ENCODE data around the gene MAGEA2B.
"Not testable (repeated sequence)": the region's sequence is repeated elsewhere in the genome, so short reads cannot be mapped to it uniquely, and the experiment has no call there.

Gene MAGEA2B, protein sequence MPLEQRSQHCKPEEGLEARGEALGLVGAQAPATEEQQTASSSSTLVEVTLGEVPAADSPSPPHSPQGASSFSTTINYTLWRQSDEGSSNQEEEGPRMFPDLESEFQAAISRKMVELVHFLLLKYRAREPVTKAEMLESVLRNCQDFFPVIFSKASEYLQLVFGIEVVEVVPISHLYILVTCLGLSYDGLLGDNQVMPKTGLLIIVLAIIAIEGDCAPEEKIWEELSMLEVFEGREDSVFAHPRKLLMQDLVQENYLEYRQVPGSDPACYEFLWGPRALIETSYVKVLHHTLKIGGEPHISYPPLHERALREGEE

DNA sequence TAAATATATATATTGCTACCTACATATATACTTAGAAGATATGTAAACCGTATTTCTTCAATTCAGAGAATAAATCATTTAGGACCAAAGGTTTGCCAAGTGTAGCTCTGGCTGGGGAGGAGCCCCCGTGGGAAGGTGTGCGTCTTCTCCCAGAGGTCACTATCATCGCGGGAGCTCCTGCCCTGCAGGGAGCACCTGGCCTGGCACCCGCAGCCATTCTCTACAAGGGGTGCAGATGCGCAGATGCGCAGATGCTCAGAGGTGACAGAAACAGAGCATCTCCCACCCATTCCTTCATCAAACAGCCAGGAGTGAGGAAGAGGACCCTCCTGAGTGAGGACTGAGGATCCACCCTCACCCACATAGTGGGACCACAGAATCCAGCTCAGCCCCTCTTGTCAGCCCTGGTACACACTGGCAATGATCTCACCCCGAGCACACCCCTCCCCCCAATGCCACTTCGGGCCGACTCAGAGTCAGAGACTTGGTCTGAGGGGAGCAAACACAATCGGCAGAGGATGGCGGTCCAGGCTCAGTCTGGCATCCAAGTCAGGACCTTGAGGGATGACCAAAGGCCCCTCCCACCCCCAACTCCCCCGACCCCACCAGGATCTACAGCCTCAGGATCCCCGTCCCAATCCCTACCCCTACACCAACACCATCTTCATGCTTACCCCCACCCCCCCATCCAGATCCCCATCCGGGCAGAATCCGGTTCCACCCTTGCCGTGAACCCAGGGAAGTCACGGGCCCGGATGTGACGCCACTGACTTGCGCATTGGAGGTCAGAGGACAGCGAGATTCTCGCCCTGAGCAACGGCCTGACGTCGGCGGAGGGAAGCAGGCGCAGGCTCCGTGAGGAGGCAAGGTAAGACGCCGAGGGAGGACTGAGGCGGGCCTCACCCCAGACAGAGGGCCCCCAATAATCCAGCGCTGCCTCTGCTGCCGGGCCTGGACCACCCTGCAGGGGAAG is at the start of gene MAGEA2B:
MAGEA2B (plus strand) TSS at position 814 of the 973 bp plus-strand sequence. CDS start 2,479 bp downstream, outside the sequence.
- DNase-seq (ENCODE audit: extremely low read depth in 1 of 2, low read depth in 1 of 2) = not testable (repeated sequence)

DNA sequence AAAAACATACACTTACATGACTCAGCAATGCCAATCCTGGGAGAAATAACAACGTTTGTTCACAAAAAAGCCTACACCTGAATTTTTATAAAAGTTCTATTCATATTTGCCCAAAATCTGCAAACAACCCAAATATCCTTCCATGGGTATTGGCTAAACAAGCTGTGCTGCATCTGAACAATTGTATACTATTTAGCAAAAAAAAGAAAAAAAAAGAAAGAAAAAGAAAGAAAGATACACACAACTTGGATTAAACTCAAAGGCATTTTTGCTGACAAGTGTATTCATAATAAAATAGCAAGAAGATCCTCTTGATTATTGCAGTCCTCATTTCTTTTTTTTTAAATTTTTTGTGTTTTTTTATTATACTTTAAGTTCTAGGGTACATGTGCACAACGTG is 40.3 kb upstream of the MAGEA2B start:
- DNase-seq (ENCODE audit: extremely low read depth in 1 of 2, low read depth in 1 of 2) = no peak

DNA sequence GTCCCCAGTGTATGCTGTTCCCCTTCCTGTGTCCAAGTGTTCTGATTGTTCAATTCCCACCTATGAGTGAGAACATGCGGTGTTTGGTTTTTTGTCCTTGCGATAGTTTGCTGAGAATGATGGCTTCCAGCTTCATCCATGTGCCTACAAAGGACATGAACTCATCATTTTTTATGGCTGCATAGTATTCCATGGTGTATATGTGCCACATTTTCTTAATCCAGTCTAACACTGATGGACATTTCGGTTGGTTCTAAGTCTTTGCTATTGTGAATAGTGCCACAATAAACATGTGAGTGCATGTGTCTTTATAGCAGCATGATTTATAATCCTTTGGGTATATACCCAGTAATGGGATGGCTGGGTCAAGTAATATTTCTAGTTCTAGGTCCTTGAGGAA is 39.8 kb upstream of the MAGEA2B start:
- not testable (repeated sequence) for DNase-seq (ENCODE audit: extremely low read depth in 1 of 2, low read depth in 1 of 2)

DNA sequence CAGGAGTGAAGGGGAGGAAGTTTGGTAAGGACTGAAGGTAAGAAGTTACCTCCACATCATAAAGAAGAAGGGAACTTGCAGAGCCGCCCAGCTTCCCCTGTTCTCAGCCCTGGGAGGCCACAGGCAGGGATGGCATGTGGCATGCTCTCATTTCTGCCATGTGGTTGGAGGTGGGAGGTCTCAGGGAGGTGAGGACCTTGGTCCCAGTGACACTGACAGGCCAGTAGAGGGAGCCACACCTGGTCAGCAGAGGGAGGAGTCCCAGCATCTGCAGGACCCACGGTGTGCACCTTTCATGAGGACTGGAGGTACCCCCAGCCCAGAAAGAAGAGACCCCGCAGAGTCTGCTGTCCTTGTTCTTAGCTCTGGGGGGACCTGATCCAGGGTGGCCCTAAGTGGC is 33.4 kb upstream of the MAGEA2B start:
- not testable (repeated sequence) for DNase-seq (ENCODE audit: extremely low read depth in 1 of 2, low read depth in 1 of 2)

DNA sequence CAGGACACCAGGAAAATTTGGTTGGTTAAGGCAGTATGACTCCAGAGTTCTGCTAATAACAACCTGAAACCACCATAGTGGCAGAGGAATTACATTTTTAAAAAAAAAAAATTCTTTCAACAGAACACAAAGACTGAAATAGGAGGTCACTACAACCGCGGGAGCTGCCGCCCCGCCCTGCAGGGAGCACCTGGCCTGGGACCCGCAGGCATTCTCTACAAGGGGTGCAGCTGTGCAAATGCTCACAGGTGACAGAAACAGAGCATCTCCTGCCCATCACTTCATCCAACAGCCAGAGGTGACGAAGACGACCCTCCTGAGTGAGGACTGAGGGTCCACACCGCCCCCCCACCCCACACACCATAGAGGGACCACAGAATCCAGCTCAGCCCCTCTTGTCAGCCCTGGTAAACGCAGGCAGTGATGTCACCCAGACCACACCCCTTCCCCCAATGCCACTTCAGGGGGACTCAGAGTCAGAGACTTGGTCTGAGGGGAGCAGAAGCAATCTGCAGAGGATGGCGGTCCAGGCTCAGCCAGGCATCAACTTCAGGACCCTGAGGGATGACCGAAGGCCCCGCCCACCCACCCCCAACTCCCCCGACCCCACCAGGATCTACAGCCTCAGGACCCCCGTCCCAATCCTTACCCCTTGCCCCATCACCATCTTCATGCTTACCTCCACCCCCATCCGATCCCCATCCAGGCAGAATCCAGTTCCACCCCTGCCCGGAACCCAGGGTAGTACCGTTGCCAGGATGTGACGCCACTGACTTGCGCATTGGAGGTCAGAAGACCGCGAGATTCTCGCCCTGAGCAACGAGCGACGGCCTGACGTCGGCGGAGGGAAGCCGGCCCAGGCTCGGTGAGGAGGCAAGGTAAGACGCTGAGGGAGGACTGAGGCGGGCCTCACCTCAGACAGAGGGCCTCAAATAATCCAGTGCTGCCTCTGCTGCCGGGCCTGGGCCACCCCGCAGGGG is 16.2 kb upstream of the MAGEA2B start, which contains the start of gene MAGEA3:
MAGEA3 (plus strand) TSS at position 843 of the 980 bp plus-strand sequence. CDS start 2,039 bp downstream, outside the sequence.
- DNase-seq (ENCODE audit: extremely low read depth in 1 of 2, low read depth in 1 of 2) = not testable (repeated sequence)

DNA sequence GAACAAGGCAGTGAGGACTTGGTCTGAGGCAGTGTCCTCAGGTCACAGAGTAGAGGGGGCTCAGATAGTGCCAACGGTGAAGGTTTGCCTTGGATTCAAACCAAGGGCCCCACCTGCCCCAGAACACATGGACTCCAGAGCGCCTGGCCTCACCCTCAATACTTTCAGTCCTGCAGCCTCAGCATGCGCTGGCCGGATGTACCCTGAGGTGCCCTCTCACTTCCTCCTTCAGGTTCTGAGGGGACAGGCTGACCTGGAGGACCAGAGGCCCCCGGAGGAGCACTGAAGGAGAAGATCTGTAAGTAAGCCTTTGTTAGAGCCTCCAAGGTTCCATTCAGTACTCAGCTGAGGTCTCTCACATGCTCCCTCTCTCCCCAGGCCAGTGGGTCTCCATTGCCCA is 14.0 kb upstream of the MAGEA2B start:
- DNase-seq (ENCODE audit: extremely low read depth in 1 of 2, low read depth in 1 of 2) = not testable (repeated sequence)

DNA sequence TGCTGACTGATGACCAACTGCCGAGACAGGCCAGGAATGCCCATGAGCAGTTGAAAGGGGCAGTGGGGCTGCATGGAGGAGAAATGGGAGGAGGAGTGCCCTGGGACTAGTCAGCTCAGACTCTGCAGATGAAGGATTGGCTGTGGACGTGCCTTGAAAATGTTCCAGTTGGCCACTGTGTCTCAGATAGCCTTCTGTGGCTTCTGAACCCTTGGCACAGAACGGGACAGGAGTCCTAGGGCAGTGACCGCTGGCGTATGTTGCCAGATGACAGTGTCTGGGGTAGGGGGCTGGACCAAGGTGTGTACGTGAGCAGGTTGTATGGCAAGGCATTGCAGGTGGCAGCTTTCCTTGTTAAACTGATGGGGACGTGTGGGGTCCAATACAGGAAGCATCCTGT is 7.9 kb upstream of the MAGEA2B start:
- not testable (repeated sequence) for DNase-seq (ENCODE audit: extremely low read depth in 1 of 2, low read depth in 1 of 2)

DNA sequence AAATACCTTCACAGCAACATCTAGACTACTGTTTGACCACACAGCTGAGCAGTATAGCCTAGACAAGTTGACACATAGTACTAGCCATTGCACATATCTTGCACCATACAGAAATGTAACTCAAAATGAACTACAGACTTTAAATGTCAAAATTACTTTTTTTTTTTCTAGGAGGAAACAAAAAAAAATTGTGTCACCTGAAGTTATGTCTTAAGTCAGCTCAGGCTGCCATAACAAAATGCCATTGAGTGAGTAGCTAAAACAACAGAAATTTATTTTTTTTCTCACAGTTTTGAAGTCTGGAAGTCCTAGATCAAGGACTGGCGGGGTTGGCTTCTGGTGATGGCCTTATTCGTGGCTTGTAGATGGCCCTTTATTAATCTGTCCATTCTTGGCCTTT is 5.3 kb upstream of the MAGEA2B start, which contains the start of gene CSAG2:
CSAG2 (minus strand) TSS at position 101 of the 400 bp plus-strand sequence. CDS start 161 bp downstream, outside the sequence.
- not testable (repeated sequence) for DNase-seq (ENCODE audit: extremely low read depth in 1 of 2, low read depth in 1 of 2)

DNA sequence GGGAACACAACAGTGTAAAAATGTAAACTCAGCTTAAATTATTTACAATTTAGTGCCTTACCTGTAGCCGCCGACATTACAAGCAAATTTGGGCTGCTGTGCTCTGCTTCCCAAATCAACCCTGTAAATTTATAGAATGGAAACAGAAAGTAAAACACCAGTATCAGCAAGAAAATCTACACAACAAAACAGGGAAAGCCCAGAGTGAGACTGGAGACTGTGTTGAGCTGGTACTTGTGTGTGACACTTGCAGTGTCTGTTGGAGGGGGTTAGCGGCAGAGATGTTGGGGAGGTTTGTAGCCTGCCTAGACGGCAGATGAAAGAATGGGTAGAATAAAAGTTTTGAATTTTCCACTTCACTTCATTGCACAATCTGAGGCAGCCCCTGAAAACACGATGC is 1.2 kb upstream of the MAGEA2B start:
- DNase-seq (ENCODE audit: extremely low read depth in 1 of 2, low read depth in 1 of 2) = not testable (repeated sequence)

DNA sequence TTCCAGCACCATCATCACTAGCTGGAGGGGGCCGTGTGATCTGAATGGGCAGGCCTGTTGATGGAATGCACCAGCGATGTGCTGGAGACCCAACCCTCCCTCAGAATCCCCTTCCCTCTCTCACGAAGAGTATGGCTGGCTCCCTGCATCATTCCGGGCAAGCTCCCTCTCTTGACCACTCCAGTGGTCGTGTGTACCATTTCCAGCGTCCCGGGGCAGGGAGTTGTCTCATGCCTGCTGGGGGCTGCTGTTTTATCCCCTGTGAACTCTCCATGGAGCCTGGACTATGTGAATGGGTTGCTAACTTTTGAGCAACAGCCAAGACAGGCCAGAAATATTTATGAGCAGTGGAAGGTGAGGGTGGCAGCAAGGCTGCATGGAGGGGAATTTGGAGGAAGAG is 11.0 kb downstream of the MAGEA2B start:
- DNase-seq (ENCODE audit: extremely low read depth in 1 of 2, low read depth in 1 of 2) = no peak

DNA sequence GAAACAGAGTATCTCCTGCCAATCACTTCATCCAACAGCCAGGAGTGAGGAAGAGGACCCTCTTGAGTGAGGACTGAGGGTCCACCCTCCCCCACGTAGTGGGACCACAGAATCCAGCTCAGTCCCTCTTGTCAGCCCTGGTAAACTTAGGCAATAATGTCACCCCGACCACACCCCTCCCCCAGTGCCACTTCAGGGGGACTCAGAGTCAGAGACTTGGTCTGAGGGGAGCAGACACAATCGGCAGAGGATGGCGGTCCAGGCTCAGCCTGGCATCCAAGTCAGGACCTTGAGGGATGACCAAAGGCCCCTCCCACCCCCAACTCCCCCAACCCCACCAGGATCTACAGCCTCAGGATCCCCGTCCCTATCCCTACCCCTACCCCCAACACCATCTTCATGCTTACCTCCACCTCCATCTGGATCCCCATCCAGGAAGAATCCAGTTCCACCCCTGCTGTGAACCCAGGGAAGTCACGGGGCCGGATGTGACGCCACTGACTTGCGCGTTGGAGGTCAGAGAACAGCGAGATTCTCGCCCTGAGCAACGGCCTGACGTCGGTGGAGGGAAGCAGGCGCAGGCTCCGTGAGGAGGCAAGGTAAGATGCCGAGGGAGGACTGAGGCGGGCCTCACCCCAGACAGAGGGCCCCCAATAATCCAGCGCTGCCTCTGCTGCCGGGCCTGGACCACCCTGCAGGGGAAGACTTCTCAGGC is 19.0 kb downstream of the MAGEA2B start, which contains the start of the genes CSAG1 and MAGEA12:
CSAG1 (minus strand) TSS at position 461 of the 715 bp plus-strand sequence. CDS start 1,261 bp downstream, outside the sequence.
MAGEA12 (plus strand) TSS at position 497 of the 715 bp plus-strand sequence. CDS start 2,405 bp downstream, outside the sequence.
- no peak for DNase-seq (ENCODE audit: extremely low read depth in 1 of 2, low read depth in 1 of 2)

DNA sequence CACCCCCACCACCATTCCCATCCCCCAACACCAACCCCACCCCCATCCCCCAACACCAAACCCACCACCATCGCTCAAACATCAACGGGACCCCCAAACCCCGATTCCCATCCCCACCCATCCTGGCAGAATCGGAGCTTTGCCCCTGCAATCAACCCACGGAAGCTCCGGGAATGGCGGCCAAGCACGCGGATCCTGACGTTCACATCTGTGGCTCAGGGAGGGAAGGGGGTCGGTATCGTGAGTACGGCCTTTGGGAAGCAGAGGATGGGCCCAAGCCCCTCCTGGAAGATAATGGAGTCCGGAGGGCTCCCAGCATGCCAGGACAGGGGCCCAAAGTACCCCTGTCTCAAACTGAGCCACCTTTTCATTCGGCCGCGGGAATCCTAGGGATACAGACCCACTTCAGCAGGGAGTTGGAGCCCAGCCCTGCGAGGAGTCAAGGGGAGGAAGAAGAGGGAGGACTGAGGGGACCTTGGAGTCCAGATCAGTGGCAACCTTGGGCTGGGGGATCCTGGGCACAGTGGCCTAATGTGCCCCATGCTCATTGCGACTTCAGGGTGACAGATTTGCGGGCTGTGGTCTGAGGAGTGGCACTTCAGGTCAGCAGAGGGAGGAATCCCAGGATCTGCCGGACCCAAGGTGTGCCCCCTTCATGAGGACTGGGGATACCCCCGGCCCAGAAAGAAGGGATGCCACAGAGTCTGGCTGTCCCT is 19.9 kb downstream of the MAGEA2B start:
- not testable (repeated sequence) for DNase-seq (ENCODE audit: extremely low read depth in 1 of 2, low read depth in 1 of 2)

DNA sequence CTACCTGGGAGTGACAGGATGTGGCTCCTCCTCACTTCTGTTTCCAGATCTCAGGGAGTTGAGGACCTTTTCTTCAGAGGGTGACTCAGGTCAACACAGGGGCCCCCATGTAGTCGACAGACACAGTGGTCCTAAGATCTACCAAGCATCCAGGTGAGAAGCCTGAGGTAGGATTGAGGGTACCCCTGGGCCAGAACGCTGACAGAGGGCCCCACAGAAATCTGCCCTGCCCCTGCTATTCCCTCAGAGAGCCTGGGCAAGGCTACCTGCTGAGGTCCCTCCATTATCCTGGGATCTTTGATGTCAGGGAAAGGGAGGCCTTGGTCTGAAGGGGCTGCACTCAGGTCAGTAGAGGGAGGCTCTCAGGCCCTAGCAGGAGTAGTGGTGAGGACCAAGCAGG is 20.7 kb downstream of the MAGEA2B start:
- DNase-seq (ENCODE audit: extremely low read depth in 1 of 2, low read depth in 1 of 2) = no peak

DNA sequence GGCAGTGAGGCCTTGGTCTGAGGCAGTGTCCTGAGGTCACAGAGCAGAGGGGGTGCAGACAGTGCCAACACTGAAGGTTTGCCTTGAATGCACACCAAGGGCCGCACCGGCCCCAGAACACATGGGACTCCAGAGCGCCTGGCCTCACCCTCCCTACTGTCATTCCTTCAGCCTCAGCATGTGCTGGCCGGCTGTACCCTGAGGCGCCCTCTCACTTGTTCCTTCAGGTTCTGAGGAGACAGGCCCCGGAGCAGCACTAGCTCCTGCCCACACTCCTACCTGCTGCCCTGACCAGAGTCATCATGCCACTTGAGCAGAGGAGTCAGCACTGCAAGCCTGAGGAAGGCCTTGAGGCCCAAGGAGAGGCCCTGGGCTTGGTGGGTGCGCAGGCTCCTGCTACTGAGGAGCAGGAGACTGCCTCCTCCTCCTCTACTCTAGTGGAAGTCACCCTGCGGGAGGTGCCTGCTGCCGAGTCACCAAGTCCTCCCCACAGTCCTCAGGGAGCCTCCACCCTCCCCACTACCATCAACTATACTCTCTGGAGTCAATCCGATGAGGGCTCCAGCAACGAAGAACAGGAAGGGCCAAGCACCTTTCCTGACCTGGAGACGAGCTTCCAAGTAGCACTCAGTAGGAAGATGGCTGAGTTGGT is 21.6 kb downstream of the MAGEA2B start:
- no peak for DNase-seq (ENCODE audit: extremely low read depth in 1 of 2, low read depth in 1 of 2)

DNA sequence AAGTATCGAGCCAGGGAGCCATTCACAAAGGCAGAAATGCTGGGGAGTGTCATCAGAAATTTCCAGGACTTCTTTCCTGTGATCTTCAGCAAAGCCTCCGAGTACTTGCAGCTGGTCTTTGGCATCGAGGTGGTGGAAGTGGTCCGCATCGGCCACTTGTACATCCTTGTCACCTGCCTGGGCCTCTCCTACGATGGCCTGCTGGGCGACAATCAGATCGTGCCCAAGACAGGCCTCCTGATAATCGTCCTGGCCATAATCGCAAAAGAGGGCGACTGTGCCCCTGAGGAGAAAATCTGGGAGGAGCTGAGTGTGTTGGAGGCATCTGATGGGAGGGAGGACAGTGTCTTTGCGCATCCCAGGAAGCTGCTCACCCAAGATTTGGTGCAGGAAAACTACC is 22.1 kb downstream of the MAGEA2B start:
- not testable (repeated sequence) for DNase-seq (ENCODE audit: extremely low read depth in 1 of 2, low read depth in 1 of 2)

DNA sequence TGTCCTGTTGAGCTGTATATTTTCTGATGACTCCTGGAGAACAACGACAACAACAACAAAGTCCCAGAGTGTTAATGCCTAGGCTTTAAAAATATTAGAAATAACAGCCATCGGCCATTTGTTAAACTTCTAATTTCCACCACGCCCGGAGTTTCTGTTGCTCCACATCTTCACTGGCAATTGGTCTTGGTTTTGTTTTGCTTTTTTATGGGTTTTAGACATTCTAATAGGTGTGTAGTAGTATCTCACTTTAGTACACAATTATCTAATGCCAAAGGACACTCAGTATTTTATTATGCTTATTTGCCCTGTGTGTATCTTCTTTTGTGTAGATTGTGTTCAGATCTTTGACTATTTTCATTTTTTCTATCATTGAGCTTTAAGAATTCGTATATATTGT is 24.1 kb downstream of the MAGEA2B start:
- DNase-seq (ENCODE audit: extremely low read depth in 1 of 2, low read depth in 1 of 2) = no peak

DNA sequence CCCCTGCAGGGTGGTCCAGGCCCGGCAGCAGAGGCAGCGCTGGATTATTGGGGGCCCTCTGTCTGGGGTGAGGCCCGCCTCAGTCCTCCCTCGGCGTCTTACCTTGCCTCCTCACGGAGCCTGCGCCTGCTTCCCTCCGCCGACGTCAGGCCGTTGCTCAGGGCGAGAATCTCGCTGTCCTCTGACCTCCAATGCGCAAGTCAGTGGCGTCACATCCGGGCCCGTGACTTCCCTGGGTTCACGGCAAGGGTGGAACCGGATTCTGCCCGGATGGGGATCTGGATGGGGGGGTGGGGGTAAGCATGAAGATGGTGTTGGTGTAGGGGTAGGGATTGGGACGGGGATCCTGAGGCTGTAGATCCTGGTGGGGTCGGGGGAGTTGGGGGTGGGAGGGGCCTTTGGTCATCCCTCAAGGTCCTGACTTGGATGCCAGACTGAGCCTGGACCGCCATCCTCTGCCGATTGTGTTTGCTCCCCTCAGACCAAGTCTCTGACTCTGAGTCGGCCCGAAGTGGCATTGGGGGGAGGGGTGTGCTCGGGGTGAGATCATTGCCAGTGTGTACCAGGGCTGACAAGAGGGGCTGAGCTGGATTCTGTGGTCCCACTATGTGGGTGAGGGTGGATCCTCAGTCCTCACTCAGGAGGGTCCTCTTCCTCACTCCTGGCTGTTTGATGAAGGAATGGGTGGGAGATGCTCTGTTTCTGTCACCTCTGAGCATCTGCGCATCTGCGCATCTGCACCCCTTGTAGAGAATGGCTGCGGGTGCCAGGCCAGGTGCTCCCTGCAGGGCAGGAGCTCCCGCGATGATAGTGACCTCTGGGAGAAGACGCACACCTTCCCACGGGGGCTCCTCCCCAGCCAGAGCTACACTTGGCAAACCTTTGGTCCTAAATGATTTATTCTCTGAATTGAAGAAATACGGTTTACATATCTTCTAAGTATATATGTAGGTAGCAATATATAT is 39.5 kb downstream of the MAGEA2B start, which contains the start of gene MAGEA2:
MAGEA2 (minus strand) TSS at position 157 of the 965 bp plus-strand sequence. CDS start 2,479 bp downstream, outside the sequence.
- not testable (repeated sequence) for DNase-seq (ENCODE audit: extremely low read depth in 1 of 2, low read depth in 1 of 2)

All from stimulated activated CD8-positive, alpha-beta memory T cell treated with anti-CD3 and anti-CD28 coated beads, Interleukin-7, amount 100 ng/mL, for 48 hours (primary cell).